Panc1 (cell line): ENCODE results near the gene PLET1. TPM values are rescaled to one million over a fixed set of nuclear protein-coding genes. Genes with fewer than 3 reads are reported as not detected.

Experiments
- ATAC-seq: fragments of 200-7000 bp; cut with Tn5 transposase; 2 replicates; pipeline ENCODE4 v1.9.1; 2020; ENCODE audit warnings: mild to moderate bottlenecking, moderate library complexity
- BruUV-seq: library from RNA; stranded (reverse); fragments of 400-500 nt; replicated peaks from 2 replicates; lab custom pipeline; 2021; lab: Mats Ljungman, UMichigan
- CTCF ChIA-PET: fragments of 300-600 bp; sonication (Branson Sonifier 250); formaldehyde crosslinking; loops from one replicate; lab custom pipeline; 2022; ENCODE audit warnings: antibody characterized with exemption; lab: Charles Lee
- POLR2A ChIA-PET: fragments of 300-600 bp; sonication (Branson Sonifier 250); formaldehyde crosslinking; loops from one replicate; lab custom pipeline; 2022; ENCODE audit warnings: antibody characterized with exemption; lab: Charles Lee
- DNase-seq: peaks from one replicate; pipeline ENCODE4 v3.0.0-alpha.2; 2010; ENCODE audit warnings: low read depth, low spot score
- H3K27ac ChIP-seq: 2 replicates; pipeline ENCODE4 v1.5.1; 2011; ENCODE audit warnings: mild to moderate bottlenecking, low read length, inconsistent platforms
- H3K27me3 ChIP-seq: fragments of 200-500 bp; sonication (Bioruptor generic); 2 replicates; pipeline ENCODE4 v1.6.0; 2014; ENCODE audit warnings: low read length, inconsistent platforms; ENCODE audit not compliant: control insufficient read depth, insufficient read depth
- H3K36me3 ChIP-seq: fragments of 200-500 bp; sonication (Bioruptor generic); 2 replicates; pipeline ENCODE4 v1.5.1; 2014; ENCODE audit warnings: inconsistent platforms, mild to moderate bottlenecking, low read length, moderate library complexity; ENCODE audit not compliant: control insufficient read depth, insufficient read depth
- H3K4me1 ChIP-seq: 2 replicates; pipeline ENCODE4 v1.5.1; 2011; ENCODE audit warnings: inconsistent platforms, mild to moderate bottlenecking, low read length, moderate library complexity; ENCODE audit not compliant: control insufficient read depth, insufficient read depth
- H3K4me3 ChIP-seq, 2 experiments: 2 replicates each; pipeline ENCODE4 v1.5.1; 2011 to 2012; ENCODE audit warnings: low read depth in 2 of 2, low read length in 2 of 2, mild to moderate bottlenecking in 2 of 2, inconsistent platforms in 1 of 2, moderate library complexity in 1 of 2
- H3K9me3 ChIP-seq: fragments of 200-500 bp; sonication (Bioruptor generic); 2 replicates; pipeline ENCODE4 v1.5.1; 2014; ENCODE audit warnings: low read depth, mild to moderate bottlenecking, inconsistent platforms, low read length, moderate library complexity; ENCODE audit not compliant: control insufficient read depth, insufficient read depth
- CTCF ChIP-seq: fragments of 450-650 bp; IDR thresholded peaks from 2 replicates; pipeline ENCODE4 v1.5.1; 2017; ENCODE audit warnings: mild to moderate bottlenecking
- POLR2AphosphoS5 ChIP-seq: IDR thresholded peaks from 2 replicates; pipeline ENCODE4 v1.6.1; 2012; ENCODE audit warnings: mild to moderate bottlenecking, low read depth, low read length, moderate library complexity
- REST ChIP-seq, 2 experiments: IDR thresholded peaks; 2 replicates each; pipeline ENCODE4 v1.6.1; 2011 to 2012; ENCODE audit warnings: low read depth in 2 of 2, control low read depth in 1 of 2, low read length in 1 of 2, mild to moderate bottlenecking in 1 of 2, moderate library complexity in 1 of 2; ENCODE audit not compliant: insufficient read depth in 1 of 2
- SIN3A ChIP-seq: IDR thresholded peaks from 2 replicates; pipeline ENCODE4 v1.6.1; 2012; ENCODE audit warnings: low read depth, mild to moderate bottlenecking, low read length, moderate library complexity, borderline replicate concordance; ENCODE audit not compliant: insufficient read depth
- TCF7L2 ChIP-seq: IDR thresholded peaks from 2 replicates; pipeline ENCODE4 v1.6.1; 2011; ENCODE audit warnings: mild to moderate bottlenecking, low read depth, low read length, inconsistent platforms
- in situ Hi-C: cut with HindIII; loops from 2 replicates; pipeline ENCODE4 v1.10.0; 2016; ENCODE audit warnings: low sequenced_read_pairs, low pct_unique_long_range_greater_than_20kb
- intact Hi-C: fragments of 100-400 bp; cut with micrococcal nuclease; formaldehyde crosslinking; loops from one replicate; pipeline ENCODE4 v1.10.0; 2022; ENCODE audit not compliant: unreplicated experiment
- total RNA-seq: library from RNA; stranded (reverse); gene quantifications from one replicate; pipeline ENCODE4 v1.2.1, GENCODE V29; 2021; ENCODE audit not compliant: unreplicated experiment

Gene PLET1
- total RNA-seq, 1 experiment from 2014 or later, result not detected

GRCh38 chr11:112300094-112300786 is 39.6 kb upstream of the PLET1 start:
- Histone ChIP-seq H3K4me1 (no peaks in the 10 kb centered on the region), H3K36me3 (no peaks in the 10 kb centered on the region), H3K27ac (no peak overlapping the region), H3K27me3 (no peaks in the 10 kb centered on the region), H3K4me3 (no peak overlapping the region), H3K9me3 (no peaks in the 10 kb centered on the region)
- intact Hi-C loops (no loop called here), in situ Hi-C loops (no loop called here)
- no peak for TF ChIP-seq SIN3A
- TF ChIP-seq POLR2AphosphoS5, result no peak
- no peak for TF ChIP-seq TCF7L2
- no peak for TF ChIP-seq REST (IDR thresholded peaks at IDR 0.05; ENCODE audit: insufficient read depth in 1 of 2, low read depth in 2 of 2, low read length in 1 of 2)
- TF ChIP-seq CTCF, result no peak
- ChIA-PET CTCF (interaction anchor here (1.2 kb wide), 1 partner anchor 19 kb away, joined by 3 read pairs; no protein-coding TSS in a partner anchor), POLR2A (no interaction called here)
- no TSS peak for BruUV-seq
- DNase-seq (no peak), ATAC-seq (0 out of 2 replicates have a peak, but pooled peaks have one; percentile 30)

- BruUV-seq, result no TSS peak
- in situ Hi-C loops, result no loop called here
- H3K4me3 ChIP-seq, result no peak overlapping the region
- DNase-seq, result no peak
- intact Hi-C loops, result loop anchor here (10.0 kb wide), 2 partner anchors 256 to 496 kb away; no protein-coding TSS in a partner anchor
- ChIA-PET CTCF (no interaction called here), POLR2A (no interaction called here)
- H3K9me3 ChIP-seq, result no peaks in the 10 kb centered on the region
- no peaks in the 10 kb centered on the region for H3K4me1 ChIP-seq
- TF ChIP-seq SIN3A, result no peak
- TF ChIP-seq CTCF, result no peak
- TF ChIP-seq REST (IDR thresholded peaks at IDR 0.05; ENCODE audit: insufficient read depth in 1 of 2, low read depth in 2 of 2, low read length in 1 of 2), result no peak
- no peak for TF ChIP-seq TCF7L2
- no peak for TF ChIP-seq POLR2AphosphoS5
- peak; percentile 55; the same call in 1 of the 2 replicates for ATAC-seq
- no peak overlapping the region for H3K27ac ChIP-seq
- no peaks in the 10 kb centered on the region for H3K36me3 ChIP-seq
- H3K27me3 ChIP-seq, result no peaks in the 10 kb centered on the region
Measured at GRCh38 chr11:112298535-112298934, 37.9 kb upstream of the PLET1 start.
